ENCODE data around the gene ZP1. TPM values are rescaled to one million over a fixed set of nuclear protein-coding genes. Genes with fewer than 3 reads are reported as not detected.

ZP1 gene
- total RNA-seq, 4 donors from 2014 or later = 0.34 to 10.0 (median 1.5) TPM; not detected in 1

- TF ChIP-seq, protein P1, sequence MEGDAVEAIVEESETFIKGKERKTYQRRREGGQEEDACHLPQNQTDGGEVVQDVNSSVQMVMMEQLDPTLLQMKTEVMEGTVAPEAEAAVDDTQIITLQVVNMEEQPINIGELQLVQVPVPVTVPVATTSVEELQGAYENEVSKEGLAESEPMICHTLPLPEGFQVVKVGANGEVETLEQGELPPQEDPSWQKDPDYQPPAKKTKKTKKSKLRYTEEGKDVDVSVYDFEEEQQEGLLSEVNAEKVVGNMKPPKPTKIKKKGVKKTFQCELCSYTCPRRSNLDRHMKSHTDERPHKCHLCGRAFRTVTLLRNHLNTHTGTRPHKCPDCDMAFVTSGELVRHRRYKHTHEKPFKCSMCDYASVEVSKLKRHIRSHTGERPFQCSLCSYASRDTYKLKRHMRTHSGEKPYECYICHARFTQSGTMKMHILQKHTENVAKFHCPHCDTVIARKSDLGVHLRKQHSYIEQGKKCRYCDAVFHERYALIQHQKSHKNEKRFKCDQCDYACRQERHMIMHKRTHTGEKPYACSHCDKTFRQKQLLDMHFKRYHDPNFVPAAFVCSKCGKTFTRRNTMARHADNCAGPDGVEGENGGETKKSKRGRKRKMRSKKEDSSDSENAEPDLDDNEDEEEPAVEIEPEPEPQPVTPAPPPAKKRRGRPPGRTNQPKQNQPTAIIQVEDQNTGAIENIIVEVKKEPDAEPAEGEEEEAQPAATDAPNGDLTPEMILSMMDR (IDR thresholded peaks at IDR 0.05; ENCODE audit: low read depth) = no peak
Observed at GRCh38 chr11:60864856-60865513, 2.4 kb upstream of the ZP1 start.

GRCh38 chr11:60867871-60868681 lies 734 bp downstream of the ZP1 start:
- TF ChIP-seq, protein P1 (IDR thresholded peaks at IDR 0.05; ENCODE audit: low read depth) = no peak

- TF ChIP-seq, protein P1 (IDR thresholded peaks at IDR 0.05; ENCODE audit: low read depth) = no peak
Observed at GRCh38 chr11:60868682-60869450, 1.5 kb downstream of the ZP1 start.

- TF ChIP-seq, protein P1 (IDR thresholded peaks at IDR 0.05; ENCODE audit: low read depth) = no peak
Observed at GRCh38 chr11:60869451-60869825, 2.1 kb downstream of the ZP1 start.

DNA sequence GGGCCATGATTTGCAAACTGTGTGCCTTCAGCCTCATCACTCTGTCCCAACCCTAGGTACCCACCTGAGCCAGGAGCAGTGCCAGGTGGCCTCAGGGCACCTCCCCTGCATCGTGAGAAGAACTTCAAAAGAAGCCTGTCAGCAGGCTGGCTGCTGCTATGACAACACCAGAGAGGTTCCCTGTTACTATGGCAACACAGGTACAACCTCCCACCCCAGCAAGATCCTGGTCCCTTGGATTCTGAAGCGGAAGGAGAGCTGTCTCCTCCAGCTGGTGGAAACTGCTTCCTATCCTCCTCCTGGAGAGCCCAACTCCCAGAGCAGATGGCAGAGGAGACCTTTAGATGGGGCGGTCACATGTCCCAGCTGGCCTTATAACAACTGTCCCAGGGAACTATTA lies 2.9 kb downstream of the ZP1 start:
- TF ChIP-seq, protein P1 (IDR thresholded peaks at IDR 0.05; ENCODE audit: low read depth) = no peak

DNA sequence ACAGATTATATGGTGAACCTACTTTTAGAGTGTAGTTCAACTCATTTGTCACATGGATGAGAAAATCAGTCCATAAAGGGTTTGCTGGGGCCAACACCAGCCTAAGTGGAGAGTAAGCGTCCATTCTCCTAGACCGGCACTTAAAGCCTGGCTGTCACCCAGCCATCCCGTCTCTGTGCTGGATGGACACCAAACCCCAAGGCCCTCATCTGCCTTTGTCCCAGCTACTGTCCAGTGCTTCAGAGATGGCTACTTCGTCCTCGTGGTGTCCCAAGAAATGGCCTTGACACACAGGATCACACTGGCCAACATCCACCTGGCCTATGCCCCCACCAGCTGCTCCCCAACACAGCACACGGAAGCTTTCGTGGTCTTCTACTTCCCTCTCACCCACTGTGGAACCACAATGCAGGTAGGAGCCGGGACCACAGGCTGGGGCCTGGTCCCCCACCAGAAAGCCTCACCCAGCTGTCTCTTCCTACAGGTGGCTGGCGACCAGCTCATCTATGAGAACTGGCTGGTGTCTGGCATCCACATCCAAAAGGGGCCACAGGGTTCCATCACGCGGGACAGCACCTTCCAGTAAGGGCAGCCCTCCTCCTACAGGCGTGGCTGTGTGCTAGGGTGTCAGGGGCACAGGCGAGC lies 3.5 kb downstream of the ZP1 start:
- TF ChIP-seq, protein P1 (IDR thresholded peaks at IDR 0.05; ENCODE audit: low read depth) = no peak
